Endothelial cell (in vitro differentiated cells): Measurements from ENCODE around the gene GLUD1. TPM values are rescaled to one million over a fixed set of nuclear protein-coding genes. Genes with fewer than 3 reads are reported as not detected.

Experiments used
- DNase-seq: peaks from one replicate; pipeline ENCODE4 v3.0.0; 2021; ENCODE audit warnings: low spot score
- H3K27ac Mint-ChIP-seq: one replicate; pipeline ENCODE4 v1.8.0; 2021; ENCODE audit warnings: mixed read lengths, inconsistent platforms; ENCODE audit not compliant: unreplicated experiment
- H3K27me3 Mint-ChIP-seq: one replicate; pipeline ENCODE4 v1.8.0; 2021; ENCODE audit warnings: mild to moderate bottlenecking, moderate library complexity, mixed read lengths, inconsistent platforms; ENCODE audit not compliant: unreplicated experiment
- H3K36me3 Mint-ChIP-seq: one replicate; pipeline ENCODE4 v1.8.0; 2021; ENCODE audit warnings: mild to moderate bottlenecking, low read depth, mixed read lengths, inconsistent platforms; ENCODE audit not compliant: unreplicated experiment
- H3K4me1 Mint-ChIP-seq: one replicate; pipeline ENCODE4 v1.8.0; 2021; ENCODE audit warnings: mild to moderate bottlenecking, mixed read lengths, inconsistent platforms; ENCODE audit not compliant: unreplicated experiment
- H3K4me3 Mint-ChIP-seq: one replicate; pipeline ENCODE4 v1.8.0; 2021; ENCODE audit warnings: mild to moderate bottlenecking, mixed read lengths, inconsistent platforms; ENCODE audit not compliant: unreplicated experiment
- H3K9me3 Mint-ChIP-seq: one replicate; pipeline ENCODE4 v1.8.0; 2021; ENCODE audit warnings: mixed read lengths, inconsistent platforms; ENCODE audit not compliant: unreplicated experiment
- total RNA-seq: library from RNA; stranded (reverse); fragmentation: NEBNext Ultra II Directional; extraction: Animal tissue kit (Norgen Biotek cat#: 25700); gene quantifications from one replicate; pipeline ENCODE4 v1.2.1, GENCODE V29; 2021; ENCODE audit not compliant: unreplicated experiment
- TF ChIP-seq, protein P1 (sequence below): fragments of 200-600 bp; sonication (generic); IDR thresholded peaks from one replicate; pipeline ENCODE4 v1.5.0; 2021; ENCODE audit warnings: antibody characterized with exemption; ENCODE audit not compliant: unreplicated experiment

The GLUD1 gene
- total RNA-seq, 1 donor from 2014 or later: 79.2 TPM

DNA sequence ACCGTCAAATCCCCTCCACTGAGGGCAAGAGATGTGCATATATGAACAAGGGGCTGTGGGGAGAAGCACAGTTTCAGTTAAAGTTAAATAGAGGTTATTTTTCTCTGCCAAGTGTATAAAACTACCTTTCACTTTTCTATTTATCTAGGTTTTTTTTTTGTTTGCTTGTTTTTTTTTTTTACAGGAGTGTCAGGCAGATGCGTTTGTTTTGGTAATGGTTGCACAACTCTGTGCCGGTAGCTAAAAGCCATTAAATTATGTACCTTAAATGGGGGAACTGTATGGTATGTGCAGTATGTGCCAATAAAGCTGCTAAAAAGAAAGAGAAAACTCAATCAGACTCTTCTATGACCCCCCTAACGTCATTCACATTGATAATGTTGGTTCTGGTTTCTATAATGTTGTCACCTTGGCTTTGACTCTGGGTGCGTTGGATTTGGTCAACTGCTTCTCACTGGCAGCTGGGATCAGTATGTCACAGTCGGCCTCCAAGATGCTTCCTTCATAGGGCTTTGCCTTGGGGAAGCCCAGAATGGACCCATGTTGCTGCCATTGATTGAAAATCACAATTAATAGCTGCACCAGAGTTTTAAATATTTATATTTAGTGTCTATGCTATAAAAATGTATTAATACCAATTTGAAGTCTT, 34.2 kb downstream of the GLUD1 start:
- no peak for DNase-seq
- no peaks in the 10 kb centered on the region for H3K4me1 Mint-ChIP-seq
- no peak overlapping the region for H3K27ac Mint-ChIP-seq
- H3K9me3 Mint-ChIP-seq: no peaks in the 10 kb centered on the region
- H3K36me3 Mint-ChIP-seq: peaks cover 9% of the 10 kb centered on the region
- H3K27me3 Mint-ChIP-seq: no peaks in the 10 kb centered on the region
- TF ChIP-seq, protein P1, sequence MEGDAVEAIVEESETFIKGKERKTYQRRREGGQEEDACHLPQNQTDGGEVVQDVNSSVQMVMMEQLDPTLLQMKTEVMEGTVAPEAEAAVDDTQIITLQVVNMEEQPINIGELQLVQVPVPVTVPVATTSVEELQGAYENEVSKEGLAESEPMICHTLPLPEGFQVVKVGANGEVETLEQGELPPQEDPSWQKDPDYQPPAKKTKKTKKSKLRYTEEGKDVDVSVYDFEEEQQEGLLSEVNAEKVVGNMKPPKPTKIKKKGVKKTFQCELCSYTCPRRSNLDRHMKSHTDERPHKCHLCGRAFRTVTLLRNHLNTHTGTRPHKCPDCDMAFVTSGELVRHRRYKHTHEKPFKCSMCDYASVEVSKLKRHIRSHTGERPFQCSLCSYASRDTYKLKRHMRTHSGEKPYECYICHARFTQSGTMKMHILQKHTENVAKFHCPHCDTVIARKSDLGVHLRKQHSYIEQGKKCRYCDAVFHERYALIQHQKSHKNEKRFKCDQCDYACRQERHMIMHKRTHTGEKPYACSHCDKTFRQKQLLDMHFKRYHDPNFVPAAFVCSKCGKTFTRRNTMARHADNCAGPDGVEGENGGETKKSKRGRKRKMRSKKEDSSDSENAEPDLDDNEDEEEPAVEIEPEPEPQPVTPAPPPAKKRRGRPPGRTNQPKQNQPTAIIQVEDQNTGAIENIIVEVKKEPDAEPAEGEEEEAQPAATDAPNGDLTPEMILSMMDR: no peak
- peak overlapping the region; percentile 33 for H3K4me3 Mint-ChIP-seq

GRCh38 chr10:87059401-87059800, 35.2 kb downstream of the GLUD1 start:
- H3K4me1 Mint-ChIP-seq: no peaks in the 10 kb centered on the region

DNA sequence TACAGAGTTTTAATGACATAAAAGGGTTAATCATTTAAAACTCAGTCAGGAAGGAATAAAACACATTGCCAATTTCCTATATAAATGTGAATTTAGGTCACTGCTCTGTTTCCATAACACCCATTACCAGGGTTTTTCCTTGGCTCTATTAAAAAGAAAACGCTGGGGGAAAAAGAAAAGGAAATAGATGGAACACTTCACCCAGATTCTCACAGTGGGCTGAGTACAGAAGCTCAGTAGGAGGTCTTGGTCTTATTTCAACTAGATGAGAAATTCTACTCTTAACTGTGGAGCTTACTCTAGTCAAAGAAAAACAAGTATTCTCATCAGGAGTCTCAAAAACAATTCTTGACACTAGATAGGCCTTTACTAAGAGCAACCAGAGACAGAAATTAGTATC, 36.5 kb downstream of the GLUD1 start:
- H3K27me3 Mint-ChIP-seq: no peaks in the 10 kb centered on the region
- H3K4me1 Mint-ChIP-seq: no peaks in the 10 kb centered on the region
- TF ChIP-seq, protein P1: no peak
- no peaks in the 10 kb centered on the region for H3K9me3 Mint-ChIP-seq
- DNase-seq: no peak
- no peak overlapping the region for H3K27ac Mint-ChIP-seq
- H3K36me3 Mint-ChIP-seq: peaks cover 10% of the 10 kb centered on the region
- H3K4me3 Mint-ChIP-seq: no peak overlapping the region

More at GRCh38 chr10:87059401-87059800, 35.2 kb downstream of the GLUD1 start:
- no peak for DNase-seq
- Mint-ChIP-seq H3K27me3 (no peaks in the 10 kb centered on the region), H3K9me3 (no peaks in the 10 kb centered on the region), H3K36me3 (peaks cover 9% of the 10 kb centered on the region), H3K27ac (no peak overlapping the region), H3K4me3 (no peak overlapping the region)
- TF ChIP-seq, protein P1: no peak

DNA sequence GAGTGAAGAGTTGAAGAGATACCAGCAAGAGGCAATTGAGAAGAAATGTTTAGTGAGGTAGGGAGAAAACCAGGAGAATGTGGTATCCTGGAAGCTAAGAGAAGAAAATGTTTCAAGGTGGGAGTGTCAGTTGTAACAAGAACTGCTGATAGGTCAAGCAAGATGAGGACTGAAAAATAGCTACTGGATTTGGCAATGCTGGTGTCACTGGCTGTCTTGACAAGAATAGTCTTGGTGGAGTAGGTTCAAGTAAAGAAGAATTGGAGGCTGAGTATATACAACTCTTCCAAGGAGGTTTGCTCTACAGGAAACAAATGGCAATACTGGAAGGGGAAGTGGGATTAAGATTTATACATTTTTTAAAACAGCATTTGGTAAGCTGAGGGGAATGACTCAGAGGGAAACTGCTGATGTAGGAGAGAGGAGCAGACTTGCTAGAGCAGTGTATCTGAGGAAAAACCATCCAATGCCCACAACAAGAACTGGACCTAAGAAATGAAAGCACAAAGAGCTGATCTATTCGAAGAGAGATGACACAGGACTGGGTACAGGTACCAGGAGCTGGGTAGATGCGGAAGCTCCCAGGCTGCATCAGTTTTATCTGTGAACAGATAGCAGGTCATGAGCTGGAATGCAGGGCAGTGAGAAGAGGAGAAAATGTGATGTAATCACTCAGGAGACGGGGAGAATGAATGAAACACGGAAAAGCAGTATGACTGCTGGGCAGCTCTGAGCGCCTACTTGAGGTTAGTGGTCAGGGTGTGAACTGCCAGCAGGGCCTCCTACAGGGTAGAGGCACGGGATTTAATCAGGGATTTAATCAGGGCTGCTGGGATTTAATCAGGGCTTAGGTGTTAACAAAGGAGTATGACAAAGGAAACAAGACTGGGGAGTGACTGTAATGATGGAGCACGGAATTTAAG, 40.0 kb downstream of the GLUD1 start:
- Mint-ChIP-seq H3K27ac (no peak overlapping the region), H3K27me3 (no peaks in the 10 kb centered on the region), H3K4me1 (no peaks in the 10 kb centered on the region), H3K36me3 (peaks cover 16% of the 10 kb centered on the region), H3K4me3 (no peak overlapping the region), H3K9me3 (no peaks in the 10 kb centered on the region)
- TF ChIP-seq, protein P1: no peak
- DNase-seq: no peak
